Esophagus muscularis mucosa (tissue), 4 donors: ENCODE results near the gene CHPF2. TPM values are rescaled to one million over a fixed set of nuclear protein-coding genes. Genes with fewer than 3 reads are reported as not detected.
A peak's percentile ranks its signal among the peaks of the same experiment; 100 is the strongest.

ENCODE experiments used
- DNase-seq: peaks from one replicate; pipeline ENCODE4 v3.0.0-alpha.2; 2017; ENCODE audit errors: extremely low spot score
- H3K27ac ChIP-seq, 4 donors: fragments of 200-600 bp; sonication (generic); replicated peaks in 1 of 4; 1 replicate in 3 of 4; 2 replicates in 1 of 4; pipeline ENCODE4 v1.5.1; 2016 to 2019; ENCODE audit warnings: mild to moderate bottlenecking in 1 of 4
- H3K27me3 ChIP-seq, 4 donors: fragments of 200-600 bp; sonication (generic); one replicate each; pipeline versions ENCODE4 v1.5.1 to v1.6.0; 2016 to 2019
- H3K36me3 ChIP-seq, 4 donors: fragments of 200-600 bp; sonication (generic); one replicate each; pipeline ENCODE4 v1.5.1; 2016 to 2019
- H3K4me1 ChIP-seq, 4 donors: fragments of 200-600 bp; sonication (generic); one replicate each; pipeline ENCODE4 v1.5.1; 2016 to 2019
- H3K4me3 ChIP-seq, 4 donors: fragments of 200-600 bp; sonication (generic); 1 replicate in 2 of 4; 2 replicates in 2 of 4; pipeline ENCODE4 v1.5.1; 2016 to 2019; ENCODE audit warnings: mild to moderate bottlenecking in 4 of 4, moderate library complexity in 1 of 4
- H3K9me3 ChIP-seq, 4 donors: fragments of 200-600 bp; sonication (generic); 1 replicate in 3 of 4; 2 replicates in 1 of 4; pipeline ENCODE4 v1.5.1; 2016 to 2019
- EP300 ChIP-seq: sonication (generic); formaldehyde crosslinking; IDR thresholded peaks from one replicate; pipeline ENCODE4 v1.6.1; 2017; ENCODE audit warnings: antibody characterized with exemption
- POLR2A ChIP-seq: fragments of 450-650 bp; IDR thresholded peaks from one replicate; pipeline ENCODE4 v1.6.1; 2017; ENCODE audit warnings: antibody characterized with exemption, moderate library complexity, mild to moderate bottlenecking, low read depth
- POLR2AphosphoS5 ChIP-seq, 2 donors: sonication (generic); formaldehyde crosslinking; IDR thresholded peaks; one replicate each; pipeline ENCODE4 v1.6.1; 2017; ENCODE audit warnings: antibody characterized with exemption in 2 of 2
- WGBS: methylation state at CpG from one replicate; pipeline ENCODE4 v1.1.5; 2018; 5-methylcytosine and 5-hydroxymethylcytosine counted together
- intact Hi-C: fragments of 100-400 bp; cut with DNase I; formaldehyde crosslinking; loops from one replicate; pipeline ENCODE4 v1.15.1; 2023
- total RNA-seq, 4 donors: library from RNA; depleted of rRNA; stranded (reverse); fragments of >200 nt; gene quantifications; one replicate each; pipeline versions ENCODE4 v1.1.0 to v1.2.1, GENCODE V29; 2016
- TF ChIP-seq, protein P1 (sequence below), 3 experiments: fragments of 200-600 bp in 2 of 3; fragments of 450-650 bp in 1 of 3; sonication (generic) in 2 of 3; IDR thresholded peaks; one replicate each; pipeline ENCODE4 v1.5.1; 2017 to 2019; ENCODE audit warnings: antibody characterized with exemption in 3 of 3, mild to moderate bottlenecking in 2 of 3, moderate library complexity in 1 of 3

Gene CHPF2
- total RNA-seq, 4 donors from 2014 or later: 23.7 to 39.4 (median 26.8) TPM

- Histone ChIP-seq H3K4me1 (peaks cover 52 to 57% (median 52%) of the 10 kb centered on the region in 4 donors), H3K4me3 (peak overlapping the region in 1 of 4 donors; percentile 22), H3K27ac (peak overlapping the region in 3 of 4 donors; percentile 2 to 7 (median 2)), H3K27me3 (peaks cover 0 to 12% (median 0%) of the 10 kb centered on the region in 4 donors), H3K9me3 (no peaks in the 10 kb centered on the region), H3K36me3 (peaks cover 12 to 48% (median 42%) of the 10 kb centered on the region in 4 donors)
- DNase-seq: no peak
- no peak for TF ChIP-seq EP300
- no peak for TF ChIP-seq POLR2A
- TF ChIP-seq, protein P1, sequence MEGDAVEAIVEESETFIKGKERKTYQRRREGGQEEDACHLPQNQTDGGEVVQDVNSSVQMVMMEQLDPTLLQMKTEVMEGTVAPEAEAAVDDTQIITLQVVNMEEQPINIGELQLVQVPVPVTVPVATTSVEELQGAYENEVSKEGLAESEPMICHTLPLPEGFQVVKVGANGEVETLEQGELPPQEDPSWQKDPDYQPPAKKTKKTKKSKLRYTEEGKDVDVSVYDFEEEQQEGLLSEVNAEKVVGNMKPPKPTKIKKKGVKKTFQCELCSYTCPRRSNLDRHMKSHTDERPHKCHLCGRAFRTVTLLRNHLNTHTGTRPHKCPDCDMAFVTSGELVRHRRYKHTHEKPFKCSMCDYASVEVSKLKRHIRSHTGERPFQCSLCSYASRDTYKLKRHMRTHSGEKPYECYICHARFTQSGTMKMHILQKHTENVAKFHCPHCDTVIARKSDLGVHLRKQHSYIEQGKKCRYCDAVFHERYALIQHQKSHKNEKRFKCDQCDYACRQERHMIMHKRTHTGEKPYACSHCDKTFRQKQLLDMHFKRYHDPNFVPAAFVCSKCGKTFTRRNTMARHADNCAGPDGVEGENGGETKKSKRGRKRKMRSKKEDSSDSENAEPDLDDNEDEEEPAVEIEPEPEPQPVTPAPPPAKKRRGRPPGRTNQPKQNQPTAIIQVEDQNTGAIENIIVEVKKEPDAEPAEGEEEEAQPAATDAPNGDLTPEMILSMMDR (IDR thresholded peaks at IDR 0.05): no peak
- no peak for TF ChIP-seq POLR2AphosphoS5 (IDR thresholded peaks at IDR 0.05)
- intact Hi-C loops: loop anchor here (10.0 kb wide), 1 partner anchor 118 kb away; no protein-coding TSS in a partner anchor
- WGBS: 42% methylated on average over 2 of the region's 2 CpGs
These were observed 10.7 kb downstream of the CHPF2 start for GRCh38 chr7:151243045-151243349.

- no peak for TF ChIP-seq EP300
- TF ChIP-seq, protein P1 (IDR thresholded peaks at IDR 0.05): no peak
- TF ChIP-seq POLR2AphosphoS5 (IDR thresholded peaks at IDR 0.05): no peak
- TF ChIP-seq POLR2A: no peak
- intact Hi-C loops: loop anchor here (2.0 to 10.0 kb wide), 2 partner anchors 59 to 119 kb away; no protein-coding TSS in a partner anchor
- no peak for DNase-seq
- Histone ChIP-seq H3K27ac (peak overlapping the region in 3 of 4 donors; percentile 2 to 25 (median 7)), H3K4me3 (peak overlapping the region; percentile 8 to 29 (median 19)), H3K27me3 (peaks cover 0 to 12% (median 0%) of the 10 kb centered on the region in 4 donors), H3K4me1 (peaks cover 54 to 61% (median 56%) of the 10 kb centered on the region in 4 donors), H3K36me3 (peaks cover 8 to 42% (median 36%) of the 10 kb centered on the region in 4 donors), H3K9me3 (no peaks in the 10 kb centered on the region)
- WGBS: 44% methylated on average over 16 of the region's 17 CpGs
These were observed 11.3 kb downstream of the CHPF2 start for GRCh38 chr7:151243408-151244195.

DNA sequence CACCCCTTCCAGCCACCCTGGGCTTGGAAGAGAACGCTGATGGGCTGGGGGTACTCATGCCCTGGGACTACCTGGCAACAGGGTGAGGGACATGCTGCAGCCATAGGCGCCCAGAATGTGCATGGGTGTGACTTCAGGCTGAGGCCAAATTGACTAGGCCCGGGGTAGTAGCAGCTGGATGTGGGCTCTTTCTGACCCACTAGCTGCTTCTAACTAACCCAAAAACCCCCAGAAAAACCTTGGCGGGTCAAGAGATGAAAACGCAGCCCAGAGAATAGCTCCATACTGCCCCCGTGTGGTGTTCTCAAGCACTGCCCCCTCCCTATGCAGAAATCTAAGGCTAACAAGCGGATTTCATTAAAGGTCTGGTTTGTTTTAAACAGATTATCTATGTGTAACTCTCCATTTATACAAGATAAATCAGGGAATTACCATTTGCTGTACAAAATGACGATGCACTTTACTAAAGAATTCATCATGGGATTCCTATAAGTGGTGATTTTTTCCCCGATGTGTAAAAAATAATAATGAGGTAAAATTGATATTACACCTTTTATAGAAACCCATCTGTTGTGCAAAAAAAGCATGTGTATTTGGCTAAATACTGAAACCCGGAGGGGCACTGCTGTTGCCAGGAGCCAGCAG lies 12.0 kb downstream of the CHPF2 start:
- no peaks in the 10 kb centered on the region for H3K9me3 ChIP-seq
- peak overlapping the region in 2 of 4 donors; percentile 2 to 25 for H3K27ac ChIP-seq
- H3K4me3 ChIP-seq: no peak overlapping the region
- WGBS: 22% methylated on average over 9 of the region's 10 CpGs
- H3K4me1 ChIP-seq: peaks cover 55 to 67% (median 62%) of the 10 kb centered on the region in 4 donors
- H3K36me3 ChIP-seq: peaks cover 2 to 35% (median 29%) of the 10 kb centered on the region in 4 donors
- peaks cover 0 to 12% (median 0%) of the 10 kb centered on the region in 4 donors for H3K27me3 ChIP-seq
- TF ChIP-seq, protein P1 (IDR thresholded peaks at IDR 0.05): peak in 2 of 3 experiments; percentile 79 to 82
- TF ChIP-seq POLR2A: no peak
- no peak for DNase-seq
- intact Hi-C loops: loop anchor here (2.0 to 10.0 kb wide), 2 partner anchors 58 to 120 kb away; no protein-coding TSS in a partner anchor

- TF ChIP-seq, protein P1 (IDR thresholded peaks at IDR 0.05): no peak
- TF ChIP-seq POLR2AphosphoS5 (IDR thresholded peaks at IDR 0.05) (no peak), POLR2A (no peak), EP300 (no peak)
- intact Hi-C loops: loop anchor here (2.0 to 10.0 kb wide), 2 partner anchors 58 to 120 kb away; no protein-coding TSS in a partner anchor
These were observed 12.6 kb downstream of the CHPF2 start for GRCh38 chr7:151244841-151245346.

More at GRCh38 chr7:151244841-151245346, 12.6 kb downstream of the CHPF2 start:
- no peaks in the 10 kb centered on the region for H3K9me3 ChIP-seq
- peaks cover 0 to 29% (median 24%) of the 10 kb centered on the region in 4 donors for H3K36me3 ChIP-seq
- H3K27me3 ChIP-seq: peaks cover 0 to 12% (median 0%) of the 10 kb centered on the region in 4 donors
- peaks cover 61 to 73% (median 68%) of the 10 kb centered on the region in 4 donors for H3K4me1 ChIP-seq
- peak overlapping the region; percentile 91 to 97 (median 94) for H3K27ac ChIP-seq
- WGBS: 32% methylated on average over 10 of the region's 15 CpGs
- peak overlapping the region; percentile 51 to 68 (median 54) for H3K4me3 ChIP-seq
- DNase-seq: no peak
